Stimulated activated naive B cell treated with anti-CD40 and anti-IgM and Interleukin-4, amounts not matched to agents 10 μg/mL and 1 μg/mL and 100 μg/mL, for 72 hours (primary cell): ENCODE results near the gene SYCP3.
"Not testable (repeated sequence)": the region's sequence is repeated elsewhere in the genome, so short reads cannot be mapped to it uniquely, and the experiment has no call there.

Experiments used
- ATAC-seq, 2 donors: fragments of 150-1000 bp; cut with Tn5 transposase; replicated peaks; 2 replicates each; pipeline ENCODE4 v1.10.0; 2021; ENCODE audit warnings: moderate library complexity in 1 of 2
- DNase-seq: peaks from one replicate; pipeline ENCODE4 v3.0.0; 2021
- H3K27ac Mint-ChIP-seq: one replicate; pipeline ENCODE4 v1.8.0; 2022; ENCODE audit warnings: mild to moderate bottlenecking, mixed read lengths
- H3K27me3 Mint-ChIP-seq, 2 donors: one replicate each; pipeline ENCODE4 v1.8.0; 2022; ENCODE audit warnings: mixed read lengths in 2 of 2
- H3K36me3 Mint-ChIP-seq, 2 donors: one replicate each; pipeline ENCODE4 v1.8.0; 2022; ENCODE audit warnings: mixed read lengths in 2 of 2, mild to moderate bottlenecking in 1 of 2
- H3K4me1 Mint-ChIP-seq, 2 donors: one replicate each; pipeline ENCODE4 v1.8.0; 2022; ENCODE audit warnings: mixed read lengths in 2 of 2, mild to moderate bottlenecking in 1 of 2
- H3K4me3 Mint-ChIP-seq, 2 donors: one replicate each; pipeline ENCODE4 v1.8.0; 2022; ENCODE audit warnings: mild to moderate bottlenecking in 2 of 2, mixed read lengths in 2 of 2, moderate library complexity in 1 of 2
- H3K9me3 Mint-ChIP-seq, 2 donors: one replicate each; pipeline ENCODE4 v1.8.0; 2022; ENCODE audit warnings: mixed read lengths in 2 of 2, mild to moderate bottlenecking in 1 of 2

The SYCP3 gene

GRCh38 chr12:101746196-101746595, 6.9 kb upstream of the SYCP3 start:
- Mint-ChIP-seq H3K36me3 (peaks cover 56 to 77% of the 10 kb centered on the region in 2 donors), H3K4me3 (no peak overlapping the region), H3K27ac (no peak overlapping the region), H3K9me3 (no peaks in the 10 kb centered on the region), H3K27me3 (no peaks in the 10 kb centered on the region), H3K4me1 (peaks cover 36 to 71% of the 10 kb centered on the region in 2 donors)
- ATAC-seq (no peak), DNase-seq (no peak)

GRCh38 chr12:101745481-101745880, 6.2 kb upstream of the SYCP3 start:
- Mint-ChIP-seq H3K27ac (peak overlapping the region; percentile 96), H3K4me3 (no peak overlapping the region), H3K27me3 (no peaks in the 10 kb centered on the region), H3K36me3 (peaks cover 51 to 75% of the 10 kb centered on the region in 2 donors), H3K4me1 (peaks cover 38 to 69% of the 10 kb centered on the region in 2 donors), H3K9me3 (no peaks in the 10 kb centered on the region)
- ATAC-seq = no peak
- DNase-seq = no peak

- ATAC-seq (peak; percentile 95 to 97), DNase-seq (peak; percentile 72)
- H3K4me1 Mint-ChIP-seq = peaks cover 31 to 57% of the 10 kb centered on the region in 2 donors
- H3K36me3 Mint-ChIP-seq = peaks cover 56 to 77% of the 10 kb centered on the region in 2 donors
- peak overlapping the region; percentile 96 for H3K27ac Mint-ChIP-seq
- H3K4me3 Mint-ChIP-seq = peak overlapping the region; percentile 25 to 50
- H3K9me3 Mint-ChIP-seq = no peaks in the 10 kb centered on the region
- no peaks in the 10 kb centered on the region for H3K27me3 Mint-ChIP-seq
Measured at GRCh38 chr12:101743724-101744472, 4.6 kb upstream of the SYCP3 start.

GRCh38 chr12:101743242-101743641, 4.0 kb upstream of the SYCP3 start:
- Mint-ChIP-seq H3K4me3 (peak overlapping the region in 1 of 2 donors; percentile 40), H3K36me3 (peaks cover 57 to 77% of the 10 kb centered on the region in 2 donors)

GRCh38 chr12:101740980-101741379, 1.7 kb upstream of the SYCP3 start:
- Mint-ChIP-seq H3K4me3 (no peak overlapping the region), H3K27ac (no peak overlapping the region)
- ATAC-seq = no peak

More at GRCh38 chr12:101743242-101743641, 4.0 kb upstream of the SYCP3 start:
- Mint-ChIP-seq H3K4me1 (peaks cover 28 to 54% of the 10 kb centered on the region in 2 donors), H3K9me3 (no peaks in the 10 kb centered on the region), H3K27ac (peak overlapping the region; percentile 96), H3K27me3 (no peaks in the 10 kb centered on the region)
- DNase-seq (no peak), ATAC-seq (peak in 1 of 2 donors; percentile 2)

GRCh38 chr12:101740566-101740965, 1.3 kb upstream of the SYCP3 start:
- no peak overlapping the region for H3K27ac Mint-ChIP-seq
- H3K36me3 Mint-ChIP-seq = peaks cover 46 to 68% of the 10 kb centered on the region in 2 donors

More at GRCh38 chr12:101740980-101741379, 1.7 kb upstream of the SYCP3 start:
- H3K4me1 Mint-ChIP-seq = peaks cover 22 to 42% of the 10 kb centered on the region in 2 donors
- peaks cover 46 to 68% of the 10 kb centered on the region in 2 donors for H3K36me3 Mint-ChIP-seq
- H3K9me3 Mint-ChIP-seq = no peaks in the 10 kb centered on the region
- H3K27me3 Mint-ChIP-seq = no peaks in the 10 kb centered on the region
- no peak for DNase-seq

GRCh38 chr12:101737476-101737875, 1.8 kb downstream of the SYCP3 start:
- ATAC-seq (no peak), DNase-seq (no peak)
- Mint-ChIP-seq H3K36me3 (peaks cover 32 to 46% of the 10 kb centered on the region in 2 donors), H3K4me1 (peaks cover 4 to 19% of the 10 kb centered on the region in 2 donors), H3K27ac (no peak overlapping the region), H3K27me3 (no peaks in the 10 kb centered on the region), H3K9me3 (no peaks in the 10 kb centered on the region), H3K4me3 (no peak overlapping the region)

More at GRCh38 chr12:101740566-101740965, 1.3 kb upstream of the SYCP3 start:
- H3K4me3 Mint-ChIP-seq = no peak overlapping the region
- H3K27me3 Mint-ChIP-seq = no peaks in the 10 kb centered on the region
- DNase-seq (no peak), ATAC-seq (no peak)
- H3K9me3 Mint-ChIP-seq = no peaks in the 10 kb centered on the region
- peaks cover 22 to 42% of the 10 kb centered on the region in 2 donors for H3K4me1 Mint-ChIP-seq

GRCh38 chr12:101734482-101734881, 4.8 kb downstream of the SYCP3 start:
- not testable (repeated sequence) for H3K27ac Mint-ChIP-seq, H3K27me3 Mint-ChIP-seq, H3K4me3 Mint-ChIP-seq, H3K9me3 Mint-ChIP-seq, DNase-seq, ATAC-seq
- peaks cover 8 to 16% of the 10 kb centered on the region in 2 donors for H3K4me1 Mint-ChIP-seq
- H3K36me3 Mint-ChIP-seq = peaks cover 28 to 46% of the 10 kb centered on the region in 2 donors

- H3K4me1 Mint-ChIP-seq = peaks cover 8 to 16% of the 10 kb centered on the region in 2 donors
- DNase-seq (no peak), ATAC-seq (no peak)
- no peaks in the 10 kb centered on the region for H3K27me3 Mint-ChIP-seq
- H3K4me3 Mint-ChIP-seq = no peak overlapping the region
- H3K9me3 Mint-ChIP-seq = peaks cover 0 to 5% of the 10 kb centered on the region in 2 donors
- no peak overlapping the region for H3K27ac Mint-ChIP-seq
- peaks cover 17 to 39% of the 10 kb centered on the region in 2 donors for H3K36me3 Mint-ChIP-seq
Measured at GRCh38 chr12:101733166-101733565, 6.1 kb downstream of the SYCP3 start.

- Mint-ChIP-seq H3K9me3 (peaks cover 0 to 5% of the 10 kb centered on the region in 2 donors), H3K4me1 (peaks cover 8 to 16% of the 10 kb centered on the region in 2 donors), H3K27ac (no peak overlapping the region)
Measured at GRCh38 chr12:101732318-101732717, 6.9 kb downstream of the SYCP3 start.

GRCh38 chr12:101729842-101730241, 9.4 kb downstream of the SYCP3 start:
- H3K36me3 Mint-ChIP-seq = peaks cover 23 to 42% of the 10 kb centered on the region in 2 donors
- peak overlapping the region; percentile 37 for H3K27ac Mint-ChIP-seq
- H3K4me1 Mint-ChIP-seq = peaks cover 11 to 16% of the 10 kb centered on the region in 2 donors
- H3K4me3 Mint-ChIP-seq = no peak overlapping the region
- H3K9me3 Mint-ChIP-seq = peaks cover 0 to 5% of the 10 kb centered on the region in 2 donors
- DNase-seq (no peak), ATAC-seq (no peak)
- H3K27me3 Mint-ChIP-seq = no peaks in the 10 kb centered on the region

More at GRCh38 chr12:101732318-101732717, 6.9 kb downstream of the SYCP3 start:
- DNase-seq (no peak), ATAC-seq (no peak)
- H3K4me3 Mint-ChIP-seq = no peak overlapping the region
- no peaks in the 10 kb centered on the region for H3K27me3 Mint-ChIP-seq
- H3K36me3 Mint-ChIP-seq = peaks cover 15 to 33% of the 10 kb centered on the region in 2 donors

GRCh38 chr12:101727098-101727497, 12.2 kb downstream of the SYCP3 start:
- Mint-ChIP-seq H3K27ac (no peak overlapping the region), H3K27me3 (no peaks in the 10 kb centered on the region), H3K4me3 (no peak overlapping the region), H3K9me3 (peaks cover 0 to 2% of the 10 kb centered on the region in 2 donors), H3K4me1 (peaks cover 4 to 8% of the 10 kb centered on the region in 2 donors), H3K36me3 (peaks cover 16 to 33% of the 10 kb centered on the region in 2 donors)
- ATAC-seq (no peak), DNase-seq (no peak)

- H3K4me3 Mint-ChIP-seq = no peak overlapping the region
- peaks cover 23 to 24% of the 10 kb centered on the region in 2 donors for H3K36me3 Mint-ChIP-seq
- no peak for ATAC-seq
- no peak for DNase-seq
- H3K27me3 Mint-ChIP-seq = no peaks in the 10 kb centered on the region
- no peak overlapping the region for H3K27ac Mint-ChIP-seq
- peaks cover 0 to 3% of the 10 kb centered on the region in 2 donors for H3K4me1 Mint-ChIP-seq
- H3K9me3 Mint-ChIP-seq = no peaks in the 10 kb centered on the region
Measured at GRCh38 chr12:101722392-101722791, 16.9 kb downstream of the SYCP3 start.

GRCh38 chr12:101720118-101720517, 19.1 kb downstream of the SYCP3 start:
- Mint-ChIP-seq H3K36me3 (peaks cover 15 to 23% of the 10 kb centered on the region in 2 donors), H3K27me3 (no peaks in the 10 kb centered on the region), H3K4me3 (no peak overlapping the region), H3K27ac (peak overlapping the region; percentile 51), H3K9me3 (no peaks in the 10 kb centered on the region), H3K4me1 (peaks cover 3% of the 10 kb centered on the region in 2 donors)
- DNase-seq (no peak), ATAC-seq (no peak)

- Mint-ChIP-seq H3K9me3 (no peaks in the 10 kb centered on the region), H3K4me3 (no peak overlapping the region), H3K4me1 (peaks cover 6% of the 10 kb centered on the region in 2 donors), H3K27ac (no peak overlapping the region), H3K27me3 (no peaks in the 10 kb centered on the region), H3K36me3 (peaks cover 15 to 20% of the 10 kb centered on the region in 2 donors)
- ATAC-seq = no peak
- DNase-seq = no peak
Measured at GRCh38 chr12:101719566-101719965, 19.7 kb downstream of the SYCP3 start.
